ENCODE measurements around the gene GPR52.
"Not testable (repeated sequence)": the region's sequence is repeated elsewhere in the genome, so short reads cannot be mapped to it uniquely, and the experiment has no call there.

Gene GPR52

DNA sequence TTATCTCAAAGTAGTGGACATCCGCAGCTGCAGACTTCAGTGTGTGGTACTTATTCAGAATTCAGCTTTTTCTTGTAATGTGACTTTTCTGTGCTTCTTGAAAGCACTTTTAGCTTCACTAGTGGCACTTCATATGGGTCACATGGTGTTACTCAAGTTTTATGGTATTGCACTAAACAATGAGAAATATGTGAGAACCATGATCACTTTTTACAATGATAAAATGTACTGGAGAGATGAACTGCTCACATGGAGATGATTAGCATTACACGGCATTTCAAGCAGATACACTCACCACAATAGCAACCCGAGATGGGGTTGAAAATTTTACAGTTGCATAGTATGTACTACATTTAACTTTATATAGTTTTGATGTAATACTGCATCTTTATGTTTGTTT lies 40.1 kb upstream of the GPR52 start:
- Mint-ChIP-seq H3K4me3 (no peak overlapping the region), H3K4me1 (no peaks in the 10 kb centered on the region), H3K27me3 (ENCODE audit: low read depth) (no peaks in the 10 kb centered on the region), H3K36me3 (ENCODE audit: low read depth) (no peaks in the 10 kb centered on the region), H3K9me3 (peaks cover 7% of the 10 kb centered on the region), H3K27ac (no peak overlapping the region)
- TF ChIP-seq, protein P1, sequence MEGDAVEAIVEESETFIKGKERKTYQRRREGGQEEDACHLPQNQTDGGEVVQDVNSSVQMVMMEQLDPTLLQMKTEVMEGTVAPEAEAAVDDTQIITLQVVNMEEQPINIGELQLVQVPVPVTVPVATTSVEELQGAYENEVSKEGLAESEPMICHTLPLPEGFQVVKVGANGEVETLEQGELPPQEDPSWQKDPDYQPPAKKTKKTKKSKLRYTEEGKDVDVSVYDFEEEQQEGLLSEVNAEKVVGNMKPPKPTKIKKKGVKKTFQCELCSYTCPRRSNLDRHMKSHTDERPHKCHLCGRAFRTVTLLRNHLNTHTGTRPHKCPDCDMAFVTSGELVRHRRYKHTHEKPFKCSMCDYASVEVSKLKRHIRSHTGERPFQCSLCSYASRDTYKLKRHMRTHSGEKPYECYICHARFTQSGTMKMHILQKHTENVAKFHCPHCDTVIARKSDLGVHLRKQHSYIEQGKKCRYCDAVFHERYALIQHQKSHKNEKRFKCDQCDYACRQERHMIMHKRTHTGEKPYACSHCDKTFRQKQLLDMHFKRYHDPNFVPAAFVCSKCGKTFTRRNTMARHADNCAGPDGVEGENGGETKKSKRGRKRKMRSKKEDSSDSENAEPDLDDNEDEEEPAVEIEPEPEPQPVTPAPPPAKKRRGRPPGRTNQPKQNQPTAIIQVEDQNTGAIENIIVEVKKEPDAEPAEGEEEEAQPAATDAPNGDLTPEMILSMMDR (IDR thresholded peaks at IDR 0.05; ENCODE audit: unreplicated experiment in 3 of 3): no peak

DNA sequence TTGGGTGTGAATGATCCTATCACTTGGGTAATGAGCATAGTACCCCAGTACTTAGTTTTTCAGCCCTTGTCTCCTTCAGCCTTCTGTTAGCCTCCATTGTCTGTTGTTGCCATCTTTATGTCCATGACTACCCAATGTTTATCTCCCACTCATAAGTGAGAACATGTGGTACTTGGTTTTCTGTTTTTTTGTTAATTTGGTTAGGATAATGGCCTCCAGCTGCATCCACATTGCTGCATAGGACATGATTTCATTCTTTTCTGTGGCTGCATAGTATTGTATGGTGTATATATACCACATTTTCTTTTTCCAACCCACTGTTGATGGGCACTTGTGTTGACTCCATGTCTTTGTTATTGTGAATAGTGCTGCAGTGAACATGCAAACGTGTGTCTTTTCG lies 39.6 kb upstream of the GPR52 start:
- no peaks in the 10 kb centered on the region for H3K27me3 Mint-ChIP-seq (ENCODE audit: low read depth)
- TF ChIP-seq, protein P1 (IDR thresholded peaks at IDR 0.05; ENCODE audit: unreplicated experiment in 3 of 3): no peak
- H3K36me3 Mint-ChIP-seq (ENCODE audit: low read depth): no peaks in the 10 kb centered on the region
- peaks cover 7% of the 10 kb centered on the region for H3K9me3 Mint-ChIP-seq
- H3K4me3 Mint-ChIP-seq: no peak overlapping the region
- no peak overlapping the region for H3K27ac Mint-ChIP-seq
- H3K4me1 Mint-ChIP-seq: no peaks in the 10 kb centered on the region

DNA sequence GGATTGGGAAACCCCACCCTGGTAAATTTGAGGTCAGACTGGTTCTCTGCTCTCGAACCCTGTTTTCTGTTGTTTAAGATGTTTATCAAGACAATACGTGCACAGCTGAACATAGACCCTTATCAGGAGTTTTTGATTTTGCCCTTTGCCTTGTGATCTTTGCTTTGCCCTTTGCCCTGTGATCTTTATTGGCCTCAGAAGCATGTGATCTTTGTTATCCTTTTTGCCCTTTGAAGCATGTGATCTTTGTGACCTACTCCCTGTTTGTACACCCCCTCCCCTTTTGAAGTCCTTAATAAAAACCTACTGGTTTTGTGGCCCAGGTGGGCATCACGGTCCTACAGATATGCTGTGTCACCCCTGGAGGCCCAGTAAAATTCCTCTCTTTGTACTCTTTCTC lies 38.0 kb upstream of the GPR52 start:
- not testable (repeated sequence) for H3K27ac Mint-ChIP-seq; H3K36me3 Mint-ChIP-seq (ENCODE audit: low read depth); H3K4me3 Mint-ChIP-seq; H3K4me1 Mint-ChIP-seq; H3K27me3 Mint-ChIP-seq (ENCODE audit: low read depth); H3K9me3 Mint-ChIP-seq

DNA sequence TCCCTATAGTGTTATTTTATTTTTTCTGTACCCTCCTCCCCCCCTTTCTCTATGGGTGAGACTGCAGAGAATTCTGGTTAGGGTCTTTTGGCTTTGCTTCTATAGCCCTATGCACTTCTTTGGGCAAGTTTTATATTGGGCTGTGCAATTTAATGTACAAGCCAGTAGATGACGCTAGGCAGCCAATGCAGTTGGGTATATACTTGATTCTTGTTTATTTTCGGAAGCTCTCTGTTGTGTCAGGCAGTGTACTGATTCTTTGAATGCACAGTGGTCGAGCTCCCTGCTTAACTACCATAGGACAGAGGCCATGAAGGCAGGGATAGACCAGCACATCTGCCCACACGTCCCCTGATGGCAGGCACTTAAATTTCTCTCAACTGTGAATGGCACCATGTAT lies 34.1 kb upstream of the GPR52 start:
- Mint-ChIP-seq H3K9me3 (peaks cover 7% of the 10 kb centered on the region), H3K4me1 (no peaks in the 10 kb centered on the region), H3K27ac (no peak overlapping the region), H3K4me3 (no peak overlapping the region), H3K36me3 (ENCODE audit: low read depth) (no peaks in the 10 kb centered on the region), H3K27me3 (ENCODE audit: low read depth) (no peaks in the 10 kb centered on the region)
- TF ChIP-seq, protein P1 (IDR thresholded peaks at IDR 0.05; ENCODE audit: unreplicated experiment in 3 of 3): no peak

DNA sequence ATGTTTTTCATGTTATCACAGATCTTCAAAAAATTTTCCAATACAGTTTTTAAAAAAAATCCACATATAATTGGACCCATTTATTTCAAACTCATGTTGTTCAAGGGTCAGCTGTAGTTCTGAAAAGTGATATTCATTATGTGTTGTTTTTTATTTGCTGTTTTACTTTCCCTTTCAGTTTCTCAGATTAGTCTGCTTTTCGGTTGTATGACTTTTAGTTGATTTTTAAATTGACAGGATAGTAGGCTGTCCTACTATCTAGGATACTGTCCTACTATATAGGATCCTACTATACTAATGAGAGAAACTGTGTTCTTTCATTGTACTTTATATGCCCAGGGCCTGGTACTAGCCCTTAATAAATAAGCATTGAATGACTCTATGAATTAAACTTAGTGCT lies 33.6 kb upstream of the GPR52 start:
- Mint-ChIP-seq H3K4me3 (no peak overlapping the region), H3K9me3 (peaks cover 7% of the 10 kb centered on the region)
- TF ChIP-seq, protein P1 (IDR thresholded peaks at IDR 0.05; ENCODE audit: unreplicated experiment in 3 of 3): no peak

DNA sequence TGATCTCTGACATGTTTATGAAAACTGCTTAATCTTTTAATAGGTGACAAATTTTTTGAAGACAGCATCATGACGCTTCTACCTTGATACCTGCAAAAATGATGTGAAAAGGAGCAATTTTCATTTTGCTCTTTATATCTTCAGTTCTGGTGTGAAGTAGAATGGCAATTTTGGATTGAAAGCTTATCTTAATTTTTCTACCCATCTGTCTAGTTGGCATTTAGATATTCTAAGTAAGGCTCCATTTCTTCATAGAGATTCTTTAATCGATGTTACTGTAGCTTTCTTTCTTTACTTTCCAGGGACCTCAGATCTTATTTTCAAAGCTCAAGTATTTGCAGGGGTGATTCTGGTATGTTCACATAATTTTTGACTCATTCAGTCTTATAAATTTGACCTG lies 32.3 kb upstream of the GPR52 start:
- no peaks in the 10 kb centered on the region for H3K27me3 Mint-ChIP-seq (ENCODE audit: low read depth)
- no peaks in the 10 kb centered on the region for H3K36me3 Mint-ChIP-seq (ENCODE audit: low read depth)
- TF ChIP-seq, protein P1 (IDR thresholded peaks at IDR 0.05; ENCODE audit: unreplicated experiment in 3 of 3): no peak
- H3K27ac Mint-ChIP-seq: no peak overlapping the region
- no peak overlapping the region for H3K4me3 Mint-ChIP-seq
- no peaks in the 10 kb centered on the region for H3K4me1 Mint-ChIP-seq
- H3K9me3 Mint-ChIP-seq: peaks cover 7% of the 10 kb centered on the region

More for the DNA sequence above, 33.6 kb upstream of the GPR52 start:
- Mint-ChIP-seq H3K36me3 (ENCODE audit: low read depth) (no peaks in the 10 kb centered on the region), H3K4me1 (no peaks in the 10 kb centered on the region), H3K27me3 (ENCODE audit: low read depth) (no peaks in the 10 kb centered on the region), H3K27ac (no peak overlapping the region)
